Body of pancreas (tissue), 4 donors: Measurements from ENCODE around the gene C10orf105.

Source experiments
- POLR2A ChIP-seq, 3 donors: fragments of 450-650 bp; IDR thresholded peaks; one replicate each; pipeline ENCODE4 v1.6.1; 2016; ENCODE audit warnings: antibody characterized with exemption in 3 of 3, mild to moderate bottlenecking in 2 of 3
- TF ChIP-seq, protein P1 (sequence below), 7 experiments: fragments of 450-650 bp in 4 of 7; fragments of 200-600 bp in 3 of 7; sonication (generic) in 3 of 7; IDR thresholded peaks; one replicate each; pipeline ENCODE4 v1.5.1; 2016 to 2019; ENCODE audit warnings: antibody characterized with exemption in 7 of 7

DNA sequence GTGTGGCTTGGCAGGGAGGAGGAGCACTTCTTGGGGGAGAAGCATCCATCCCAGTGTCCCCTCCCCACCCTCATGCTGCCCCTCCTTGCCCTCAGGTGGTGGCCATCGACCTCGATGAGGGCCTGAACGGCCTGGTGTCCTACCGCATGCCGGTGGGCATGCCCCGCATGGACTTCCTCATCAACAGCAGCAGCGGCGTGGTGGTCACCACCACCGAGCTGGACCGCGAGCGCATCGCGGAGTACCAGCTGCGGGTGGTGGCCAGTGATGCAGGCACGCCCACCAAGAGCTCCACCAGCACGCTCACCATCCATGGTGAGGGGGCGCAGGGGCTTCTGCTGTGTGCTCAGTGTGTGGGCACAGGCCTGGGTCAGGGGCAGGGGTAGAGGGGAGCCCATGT, 14.8 kb downstream of the C10orf105 start:
- TF ChIP-seq, protein P1, sequence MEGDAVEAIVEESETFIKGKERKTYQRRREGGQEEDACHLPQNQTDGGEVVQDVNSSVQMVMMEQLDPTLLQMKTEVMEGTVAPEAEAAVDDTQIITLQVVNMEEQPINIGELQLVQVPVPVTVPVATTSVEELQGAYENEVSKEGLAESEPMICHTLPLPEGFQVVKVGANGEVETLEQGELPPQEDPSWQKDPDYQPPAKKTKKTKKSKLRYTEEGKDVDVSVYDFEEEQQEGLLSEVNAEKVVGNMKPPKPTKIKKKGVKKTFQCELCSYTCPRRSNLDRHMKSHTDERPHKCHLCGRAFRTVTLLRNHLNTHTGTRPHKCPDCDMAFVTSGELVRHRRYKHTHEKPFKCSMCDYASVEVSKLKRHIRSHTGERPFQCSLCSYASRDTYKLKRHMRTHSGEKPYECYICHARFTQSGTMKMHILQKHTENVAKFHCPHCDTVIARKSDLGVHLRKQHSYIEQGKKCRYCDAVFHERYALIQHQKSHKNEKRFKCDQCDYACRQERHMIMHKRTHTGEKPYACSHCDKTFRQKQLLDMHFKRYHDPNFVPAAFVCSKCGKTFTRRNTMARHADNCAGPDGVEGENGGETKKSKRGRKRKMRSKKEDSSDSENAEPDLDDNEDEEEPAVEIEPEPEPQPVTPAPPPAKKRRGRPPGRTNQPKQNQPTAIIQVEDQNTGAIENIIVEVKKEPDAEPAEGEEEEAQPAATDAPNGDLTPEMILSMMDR (IDR thresholded peaks at IDR 0.05): no peak
- TF ChIP-seq POLR2A (IDR thresholded peaks at IDR 0.05): no peak
